K562 (cell line): ENCODE results near the gene POLR3GL. TPM values are rescaled to one million over a fixed set of nuclear protein-coding genes. Genes with fewer than 3 reads are reported as not detected.

Experiments
- IRF9 ChIP-seq: fragments of 450-650 bp; IDR thresholded peaks from 2 replicates; pipeline ENCODE4 v1.6.1; 2016; ENCODE audit warnings: missing biosample characterization, missing genetic modification characterization
- MNT ChIP-seq, 2 experiments: fragments of 450-650 bp; conservative IDR thresholded peaks; 2 replicates each; pipeline ENCODE4 v1.6.1; 2017; ENCODE audit warnings: mild to moderate bottlenecking in 2 of 2, moderate library complexity in 2 of 2
- MTA2 ChIP-seq: fragments of 450-650 bp; IDR thresholded peaks from 2 replicates; pipeline ENCODE4 v1.6.1; 2016; ENCODE audit warnings: low read depth
- PCBP1 ChIP-seq: fragments of 200-400 bp; formaldehyde crosslinking; IDR thresholded peaks from 2 replicates; pipeline ENCODE4 v1.6.1; 2018; ENCODE audit warnings: mild to moderate bottlenecking, low read depth, low read length; ENCODE audit not compliant: poor library complexity, severe bottlenecking
- SREBF1 ChIP-seq: fragments of 150-350 bp; IDR thresholded peaks from 2 replicates; pipeline ENCODE4 v1.6.1; 2014; ENCODE audit warnings: antibody characterized with exemption, low read depth, low read length, borderline replicate concordance
- TCF3 ChIP-seq: sonication (generic); formaldehyde crosslinking; IDR thresholded peaks from 2 replicates; pipeline ENCODE4 v1.4.0; 2020; ENCODE audit warnings: mild to moderate bottlenecking, missing genetic modification reagents
- ZNF311 ChIP-seq: fragments of 250-450 bp; sonication (Bioruptor Pico); IDR thresholded peaks from 2 replicates; pipeline ENCODE4 v1.4.0; 2020; ENCODE audit warnings: mild to moderate bottlenecking, moderate library complexity
- ZNF318 ChIP-seq, 2 experiments: fragments of 450-650 bp; IDR thresholded peaks; 2 replicates each; pipeline ENCODE4 v1.6.1; 2016; ENCODE audit warnings: mild to moderate bottlenecking in 2 of 2, borderline replicate concordance in 1 of 2, low read depth in 1 of 2, moderate library complexity in 1 of 2
- polyA plus RNA-seq, 8 experiments: library from polyadenylated mRNA; depleted of rRNA in 4 of 8; stranded (reverse) in 5 of 8; unstranded in 3 of 8; fragments of >200 nt; fragmentation: Nextera tagmentation in 2 of 8; fragmentation: Illumina TruSeq in 1 of 8; extraction: Ambion mirVana in 2 of 8; extraction: Trizol in 1 of 8; gene quantifications; 2 replicates each; pipeline versions ENCODE4 v1.2.1 to v1.2.3, GENCODE V29; 2011 to 2014; ENCODE audit warnings: inconsistent platforms in 1 of 8, missing spikeins in 1 of 8
- total RNA-seq, 7 experiments: library from RNA; depleted of rRNA in 6 of 7; stranded (reverse); fragments of >200 nt in 6 of 7; fragmentation: Illumina TruSeq in 2 of 7; extraction: Trizol in 2 of 7; gene quantifications; 2 replicates each; pipeline versions ENCODE4 v1.2.1 to v1.2.3, GENCODE V29; 2011 to 2021; ENCODE audit warnings: low replicate concordance in 1 of 7
- TF ChIP-seq, protein P1 (sequence below): fragments of 250-450 bp; sonication (Bioruptor Pico); IDR thresholded peaks from 2 replicates; pipeline ENCODE4 v1.8.0; 2022; ENCODE audit warnings: moderate library complexity, mild to moderate bottlenecking, inconsistent platforms
- TF ChIP-seq, protein P2 (sequence below): fragments of 450-650 bp; IDR thresholded peaks from 2 replicates; pipeline ENCODE4 v1.6.1; 2014; ENCODE audit warnings: low read depth, mild to moderate bottlenecking, moderate library complexity, borderline replicate concordance

Gene POLR3GL
- total and polyA plus RNA-seq, 9 of the 15 experiments (the other 6 are each of a cell fraction or from before 2014, with no cell fraction given), result 14.6 to 48.4 (median 38.2) TPM

GRCh38 chr1:145978854-145979745 is 14.6 kb downstream of the POLR3GL start (continued):
- TF ChIP-seq, protein P1, sequence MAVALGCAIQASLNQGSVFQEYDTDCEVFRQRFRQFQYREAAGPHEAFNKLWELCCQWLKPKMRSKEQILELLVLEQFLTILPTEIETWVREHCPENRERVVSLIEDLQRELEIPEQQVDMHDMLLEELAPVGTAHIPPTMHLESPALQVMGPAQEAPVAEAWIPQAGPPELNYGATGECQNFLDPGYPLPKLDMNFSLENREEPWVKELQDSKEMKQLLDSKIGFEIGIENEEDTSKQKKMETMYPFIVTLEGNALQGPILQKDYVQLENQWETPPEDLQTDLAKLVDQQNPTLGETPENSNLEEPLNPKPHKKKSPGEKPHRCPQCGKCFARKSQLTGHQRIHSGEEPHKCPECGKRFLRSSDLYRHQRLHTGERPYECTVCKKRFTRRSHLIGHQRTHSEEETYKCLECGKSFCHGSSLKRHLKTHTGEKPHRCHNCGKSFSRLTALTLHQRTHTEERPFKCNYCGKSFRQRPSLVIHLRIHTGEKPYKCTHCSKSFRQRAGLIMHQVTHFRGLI, result no peak
- TF ChIP-seq MTA2 (peak; percentile 28; the same call in 1 of the 2 replicates), SREBF1 (no peak), ZNF318 (IDR thresholded peaks at IDR 0.05; ENCODE audit: borderline replicate concordance in 1 of 2, low read depth in 1 of 2) (peak in 1 of 2 experiments; percentile 91; a peak in 2 of 4 replicates), ZNF311 (CRISPR knock-in tag) (peak; percentile 75), TCF3 (0 out of 2 replicates have a peak, but pooled peaks have one; percentile 27), IRF9 (tag) (peak; percentile 70), PCBP1 (no peak), MNT (conservative IDR thresholded peaks at IDR 0.05) (peak; percentile 97 to 98)
- TF ChIP-seq, protein P2, sequence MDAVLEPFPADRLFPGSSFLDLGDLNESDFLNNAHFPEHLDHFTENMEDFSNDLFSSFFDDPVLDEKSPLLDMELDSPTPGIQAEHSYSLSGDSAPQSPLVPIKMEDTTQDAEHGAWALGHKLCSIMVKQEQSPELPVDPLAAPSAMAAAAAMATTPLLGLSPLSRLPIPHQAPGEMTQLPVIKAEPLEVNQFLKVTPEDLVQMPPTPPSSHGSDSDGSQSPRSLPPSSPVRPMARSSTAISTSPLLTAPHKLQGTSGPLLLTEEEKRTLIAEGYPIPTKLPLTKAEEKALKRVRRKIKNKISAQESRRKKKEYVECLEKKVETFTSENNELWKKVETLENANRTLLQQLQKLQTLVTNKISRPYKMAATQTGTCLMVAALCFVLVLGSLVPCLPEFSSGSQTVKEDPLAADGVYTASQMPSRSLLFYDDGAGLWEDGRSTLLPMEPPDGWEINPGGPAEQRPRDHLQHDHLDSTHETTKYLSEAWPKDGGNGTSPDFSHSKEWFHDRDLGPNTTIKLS, result no peak; the same call in 1 of the 2 replicates
